ENCODE data around the gene AMN. TPM values are rescaled to one million over a fixed set of nuclear protein-coding genes. Genes with fewer than 3 reads are reported as not detected.

Gene AMN
- total RNA-seq, 2 experiments from 2014 or later: 1.0 to 1.4 TPM

GRCh38 chr14:102977475-102977874, 55.0 kb downstream of the AMN start:
- Mint-ChIP-seq H3K4me3 (no peak overlapping the region), H3K4me1 (ENCODE audit: low read depth) (no peaks in the 10 kb centered on the region), H3K27ac (no peak overlapping the region), H3K9me3 (no peaks in the 10 kb centered on the region), H3K27me3 (no peaks in the 10 kb centered on the region), H3K36me3 (ENCODE audit: low read depth) (no peaks in the 10 kb centered on the region)
- ChIA-PET POLR2A (no interaction called here), CTCF (interaction anchor here (0.8 kb wide), 1 partner anchor 128 kb away, joined by 4 read pairs; no protein-coding TSS in a partner anchor)
- DNase-seq (no peak), ATAC-seq (no peak)
- no peak for TF ChIP-seq CTCF (IDR thresholded peaks at IDR 0.05)
- intact Hi-C loops (cut with micrococcal nuclease): no loop called here

- POLR2A ChIA-PET: no interaction called here
- ATAC-seq: no peak
These were observed 56.9 kb downstream of the AMN start for GRCh38 chr14:102979406-102979805.

GRCh38 chr14:102980409-102980810, 57.9 kb downstream of the AMN start:
- no peak for TF ChIP-seq CTCF (IDR thresholded peaks at IDR 0.05)
- POLR2A ChIA-PET: interaction anchor here (0.6 to 0.8 kb wide), 2 partner anchors 45 to 584 kb away, joined by 3 read pairs; no protein-coding TSS in a partner anchor
- Mint-ChIP-seq H3K36me3 (ENCODE audit: low read depth) (no peaks in the 10 kb centered on the region), H3K27ac (no peak overlapping the region), H3K27me3 (no peaks in the 10 kb centered on the region), H3K4me3 (no peak overlapping the region), H3K4me1 (ENCODE audit: low read depth) (no peaks in the 10 kb centered on the region), H3K9me3 (no peaks in the 10 kb centered on the region)
- DNase-seq: no peak
- ATAC-seq: no peak
- CTCF ChIA-PET: interaction anchor here (0.6 kb wide), 1 partner anchor 19 kb away, joined by 3 read pairs; no protein-coding TSS in a partner anchor
- intact Hi-C loops (cut with micrococcal nuclease): no loop called here

More at GRCh38 chr14:102979406-102979805, 56.9 kb downstream of the AMN start:
- Mint-ChIP-seq H3K36me3 (ENCODE audit: low read depth) (no peaks in the 10 kb centered on the region), H3K4me1 (ENCODE audit: low read depth) (no peaks in the 10 kb centered on the region), H3K4me3 (no peak overlapping the region), H3K9me3 (no peaks in the 10 kb centered on the region), H3K27me3 (no peaks in the 10 kb centered on the region), H3K27ac (no peak overlapping the region)
- CTCF ChIA-PET: no interaction called here
- DNase-seq: no peak
- TF ChIP-seq CTCF (IDR thresholded peaks at IDR 0.05): no peak
- intact Hi-C loops (cut with micrococcal nuclease): no loop called here

Other genes starting within 250 kb of the AMN start
- gene TRAF3, start 145.2 kb upstream of the AMN start, total RNA-seq: 10 to 100 TPM; 39.1 to 40.2 TPM
- under 1 TPM; 0.72 to 0.96 TPM for gene CDC42BPB, start 134.9 kb downstream of the AMN start, total RNA-seq
- gene LBHD2, start 161.5 kb downstream of the AMN start, total RNA-seq: not detected
- gene EXOC3L4, start 172.1 kb downstream of the AMN start, total RNA-seq: not detected
- gene TNFAIP2, start 200.8 kb downstream of the AMN start, total RNA-seq: 1 to 10 TPM; 1.1 to 1.2 TPM

All from activated CD8-positive, alpha-beta T cell treated with anti-CD3 and anti-CD28 coated beads for 36 hours (primary cell).